K562 (cell line): ENCODE results near the gene CDYL. TPM values are rescaled to one million over a fixed set of nuclear protein-coding genes. Genes with fewer than 3 reads are reported as not detected.

Experiments used
- ARHGAP35 ChIP-seq: fragments of 450-650 bp; IDR thresholded peaks from 2 replicates; pipeline ENCODE4 v1.6.1; 2018; ENCODE audit not compliant: partially characterized antibody
- ARID1B ChIP-seq: fragments of 450-650 bp; IDR thresholded peaks from 2 replicates; pipeline ENCODE4 v1.6.1; 2016; ENCODE audit warnings: antibody characterized with exemption, mild to moderate bottlenecking, inconsistent platforms
- CBFA2T3 ChIP-seq: fragments of 450-650 bp; IDR thresholded peaks from 2 replicates; pipeline ENCODE4 v1.6.1; 2017
- IFI16 ChIP-seq: fragments of 250-450 bp; sonication (Bioruptor Pico); IDR thresholded peaks from 2 replicates; pipeline ENCODE4 v2.1.2; 2022; ENCODE audit warnings: mild to moderate bottlenecking, inconsistent platforms
- IRF2 ChIP-seq: sonication (generic); formaldehyde crosslinking; IDR thresholded peaks from 2 replicates; pipeline ENCODE4 v1.8.1; 2022; ENCODE audit warnings: mild to moderate bottlenecking, missing genetic modification reagents
- KLF10 ChIP-seq: fragments of 250-450 bp; sonication (Bioruptor Pico); IDR thresholded peaks from 2 replicates; pipeline ENCODE4 v1.6.1; 2021; ENCODE audit warnings: matching md5 sums
- MBD1 ChIP-seq: fragments of 250-450 bp; sonication (Bioruptor Pico); IDR thresholded peaks from 2 replicates; pipeline ENCODE4 v1.8.0; 2022; ENCODE audit warnings: inconsistent platforms
- MXD1 ChIP-seq: fragments of 250-450 bp; sonication (Bioruptor Pico); IDR thresholded peaks from 2 replicates; pipeline ENCODE4 v1.8.0; 2021; ENCODE audit warnings: borderline replicate concordance, mild to moderate bottlenecking, moderate library complexity; ENCODE audit not compliant: poor library complexity, severe bottlenecking
- RB1 ChIP-seq: fragments of 450-650 bp; IDR thresholded peaks from 2 replicates; pipeline ENCODE4 v1.6.1; 2017; ENCODE audit warnings: low read depth, mild to moderate bottlenecking
- RERE ChIP-seq: sonication (generic); formaldehyde crosslinking; IDR thresholded peaks from 2 replicates; pipeline ENCODE4 v1.8.0; 2023; ENCODE audit warnings: missing genetic modification reagents, mild to moderate bottlenecking, borderline replicate concordance
- SRSF7 ChIP-seq: fragments of 200-400 bp; formaldehyde crosslinking; optimal IDR thresholded peaks from 2 replicates; pipeline ENCODE3; 2017; ENCODE audit warnings: mild to moderate bottlenecking, low read depth, low read length
- TCF15 ChIP-seq: fragments of 250-450 bp; sonication (Bioruptor Pico); IDR thresholded peaks from 2 replicates; pipeline ENCODE4 v1.8.0; 2022; ENCODE audit warnings: moderate library complexity, mild to moderate bottlenecking, inconsistent platforms
- ZBTB17 ChIP-seq: fragments of 450-650 bp; formaldehyde crosslinking; IDR thresholded peaks from 2 replicates; pipeline ENCODE4 v1.4.0; 2020; ENCODE audit warnings: mild to moderate bottlenecking
- ZBTB33 ChIP-seq: sonication (generic); formaldehyde crosslinking; IDR thresholded peaks from 2 replicates; pipeline ENCODE4 v1.8.1; 2023; ENCODE audit warnings: mild to moderate bottlenecking, missing genetic modification reagents
- ZNF175 ChIP-seq: fragments of 200-800 bp; sonication (Bioruptor generic); IDR thresholded peaks from 2 replicates; pipeline ENCODE4 v1.6.1; 2016; ENCODE audit warnings: low read depth, mild to moderate bottlenecking, missing genetic modification characterization, missing compliant biosample characterization
- polyA plus RNA-seq, 8 experiments: library from polyadenylated mRNA; depleted of rRNA in 4 of 8; stranded (reverse) in 5 of 8; unstranded in 3 of 8; fragments of >200 nt; fragmentation: Nextera tagmentation in 2 of 8; fragmentation: Illumina TruSeq in 1 of 8; extraction: Ambion mirVana in 2 of 8; extraction: Trizol in 1 of 8; gene quantifications; 2 replicates each; pipeline versions ENCODE4 v1.2.1 to v1.2.3, GENCODE V29; 2011 to 2014; ENCODE audit warnings: inconsistent platforms in 1 of 8, missing spikeins in 1 of 8
- total RNA-seq, 7 experiments: library from RNA; depleted of rRNA in 6 of 7; stranded (reverse); fragments of >200 nt in 6 of 7; fragmentation: Illumina TruSeq in 2 of 7; extraction: Trizol in 2 of 7; gene quantifications; 2 replicates each; pipeline versions ENCODE4 v1.2.1 to v1.2.3, GENCODE V29; 2011 to 2021; ENCODE audit warnings: low replicate concordance in 1 of 7

CDYL gene
- total and polyA plus RNA-seq, 9 of the 15 experiments (the other 6 are each of a cell fraction or from before 2014, with no cell fraction given): 8.1 to 45.8 (median 40.8) TPM

GRCh38 chr6:4727671-4728435 is 48.4 kb upstream of the CDYL start (continued):
- TF ChIP-seq MBD1 (CRISPR knock-in tag): no peak
- TF ChIP-seq RERE (CRISPR knock-in tag): no peak
- no peak for TF ChIP-seq SRSF7
- no peak for TF ChIP-seq ZBTB17 (CRISPR knock-in tag)
- no peak for TF ChIP-seq KLF10 (CRISPR knock-in tag)
- TF ChIP-seq ZBTB33: 0 out of 2 replicates have a peak, but pooled peaks have one; percentile 10
- TF ChIP-seq IFI16 (CRISPR knock-in tag): peak; percentile 68; the same call in 1 of the 2 replicates
- TF ChIP-seq RB1: no peak; the same call in 1 of the 2 replicates
- TF ChIP-seq ARHGAP35: no peak
- TF ChIP-seq TCF15 (CRISPR knock-in tag): peak; percentile 52; the same call in 1 of the 2 replicates
- peak; percentile 99 for TF ChIP-seq ARID1B
- no peak for TF ChIP-seq MXD1 (CRISPR knock-in tag)
- no peak; the same call in 1 of the 2 replicates for TF ChIP-seq ZNF175
- no peak for TF ChIP-seq IRF2 (CRISPR knock-in tag)
- peak; percentile 97 for TF ChIP-seq CBFA2T3
